GM23338 (cell line): Measurements from ENCODE around the gene COX8A.

Experiments used
- CREB1 ChIP-seq: fragments of 250-450 bp; sonication (Bioruptor Pico); IDR thresholded peaks from 2 replicates; pipeline ENCODE4 v1.5.0; 2020; ENCODE audit warnings: low read depth, mild to moderate bottlenecking, moderate library complexity
- EZH2 ChIP-seq: fragments of 200-600 bp; sonication (generic); IDR thresholded peaks from one replicate; pipeline ENCODE4 v1.8.0; 2017; ENCODE audit warnings: antibody characterized with exemption, mild to moderate bottlenecking, low read depth; ENCODE audit not compliant: unreplicated experiment
- EZH2phosphoT487 ChIP-seq: fragments of 200-600 bp; sonication (generic); IDR thresholded peaks from one replicate; pipeline ENCODE4 v1.8.1; 2018; ENCODE audit warnings: antibody characterized with exemption; ENCODE audit not compliant: unreplicated experiment
- JUNB ChIP-seq: IDR thresholded peaks from one replicate; pipeline ENCODE4 v1.6.1; 2016; ENCODE audit warnings: antibody characterized with exemption; ENCODE audit not compliant: unreplicated experiment
- POLR2AphosphoS5 ChIP-seq: IDR thresholded peaks from 2 replicates; pipeline ENCODE4 v1.6.1; 2016; ENCODE audit warnings: antibody characterized with exemption, low read depth
- TF ChIP-seq, protein P1 (sequence below), 2 experiments: fragments of 200-600 bp in 1 of 2; sonication (generic) in 1 of 2; conservative IDR thresholded peaks; 2 replicates each; pipeline versions ENCODE4 v1.5.1 to v1.6.1; 2016 to 2017; ENCODE audit warnings: antibody characterized with exemption in 2 of 2, low read depth in 2 of 2, mild to moderate bottlenecking in 2 of 2, moderate library complexity in 1 of 2
- TF ChIP-seq, protein P2 (sequence below): IDR thresholded peaks from one replicate; pipeline ENCODE4 v1.6.1; 2018; ENCODE audit warnings: antibody characterized with exemption; ENCODE audit not compliant: unreplicated experiment
- TF ChIP-seq, protein P3 (sequence below): IDR thresholded peaks from 2 replicates; pipeline ENCODE4 v1.6.1; 2016; ENCODE audit warnings: antibody characterized with exemption

DNA sequence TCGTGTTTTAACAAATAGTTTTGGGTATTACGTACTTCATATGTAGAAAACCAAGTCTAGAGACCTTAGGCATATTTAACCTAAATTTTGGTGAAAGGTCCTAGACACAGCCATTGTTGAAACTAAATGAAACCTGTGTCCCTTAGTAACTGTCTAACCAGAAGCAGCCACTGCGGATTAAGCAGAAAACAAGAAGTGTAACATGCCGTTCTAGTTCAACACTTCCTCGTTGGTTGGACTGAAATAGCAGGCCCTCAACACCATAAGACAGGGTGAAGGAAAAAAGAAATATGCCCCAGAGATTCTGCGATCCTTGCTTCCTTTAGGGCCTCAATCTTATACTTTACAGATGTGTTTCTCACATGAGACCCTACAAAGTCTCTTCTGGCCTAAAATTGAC, 33.6 kb upstream of the COX8A start:
- TF ChIP-seq, protein P1, sequence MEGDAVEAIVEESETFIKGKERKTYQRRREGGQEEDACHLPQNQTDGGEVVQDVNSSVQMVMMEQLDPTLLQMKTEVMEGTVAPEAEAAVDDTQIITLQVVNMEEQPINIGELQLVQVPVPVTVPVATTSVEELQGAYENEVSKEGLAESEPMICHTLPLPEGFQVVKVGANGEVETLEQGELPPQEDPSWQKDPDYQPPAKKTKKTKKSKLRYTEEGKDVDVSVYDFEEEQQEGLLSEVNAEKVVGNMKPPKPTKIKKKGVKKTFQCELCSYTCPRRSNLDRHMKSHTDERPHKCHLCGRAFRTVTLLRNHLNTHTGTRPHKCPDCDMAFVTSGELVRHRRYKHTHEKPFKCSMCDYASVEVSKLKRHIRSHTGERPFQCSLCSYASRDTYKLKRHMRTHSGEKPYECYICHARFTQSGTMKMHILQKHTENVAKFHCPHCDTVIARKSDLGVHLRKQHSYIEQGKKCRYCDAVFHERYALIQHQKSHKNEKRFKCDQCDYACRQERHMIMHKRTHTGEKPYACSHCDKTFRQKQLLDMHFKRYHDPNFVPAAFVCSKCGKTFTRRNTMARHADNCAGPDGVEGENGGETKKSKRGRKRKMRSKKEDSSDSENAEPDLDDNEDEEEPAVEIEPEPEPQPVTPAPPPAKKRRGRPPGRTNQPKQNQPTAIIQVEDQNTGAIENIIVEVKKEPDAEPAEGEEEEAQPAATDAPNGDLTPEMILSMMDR (conservative IDR thresholded peaks at IDR 0.05; ENCODE audit: low read depth in 2 of 2): no peak
- TF ChIP-seq, protein P2, sequence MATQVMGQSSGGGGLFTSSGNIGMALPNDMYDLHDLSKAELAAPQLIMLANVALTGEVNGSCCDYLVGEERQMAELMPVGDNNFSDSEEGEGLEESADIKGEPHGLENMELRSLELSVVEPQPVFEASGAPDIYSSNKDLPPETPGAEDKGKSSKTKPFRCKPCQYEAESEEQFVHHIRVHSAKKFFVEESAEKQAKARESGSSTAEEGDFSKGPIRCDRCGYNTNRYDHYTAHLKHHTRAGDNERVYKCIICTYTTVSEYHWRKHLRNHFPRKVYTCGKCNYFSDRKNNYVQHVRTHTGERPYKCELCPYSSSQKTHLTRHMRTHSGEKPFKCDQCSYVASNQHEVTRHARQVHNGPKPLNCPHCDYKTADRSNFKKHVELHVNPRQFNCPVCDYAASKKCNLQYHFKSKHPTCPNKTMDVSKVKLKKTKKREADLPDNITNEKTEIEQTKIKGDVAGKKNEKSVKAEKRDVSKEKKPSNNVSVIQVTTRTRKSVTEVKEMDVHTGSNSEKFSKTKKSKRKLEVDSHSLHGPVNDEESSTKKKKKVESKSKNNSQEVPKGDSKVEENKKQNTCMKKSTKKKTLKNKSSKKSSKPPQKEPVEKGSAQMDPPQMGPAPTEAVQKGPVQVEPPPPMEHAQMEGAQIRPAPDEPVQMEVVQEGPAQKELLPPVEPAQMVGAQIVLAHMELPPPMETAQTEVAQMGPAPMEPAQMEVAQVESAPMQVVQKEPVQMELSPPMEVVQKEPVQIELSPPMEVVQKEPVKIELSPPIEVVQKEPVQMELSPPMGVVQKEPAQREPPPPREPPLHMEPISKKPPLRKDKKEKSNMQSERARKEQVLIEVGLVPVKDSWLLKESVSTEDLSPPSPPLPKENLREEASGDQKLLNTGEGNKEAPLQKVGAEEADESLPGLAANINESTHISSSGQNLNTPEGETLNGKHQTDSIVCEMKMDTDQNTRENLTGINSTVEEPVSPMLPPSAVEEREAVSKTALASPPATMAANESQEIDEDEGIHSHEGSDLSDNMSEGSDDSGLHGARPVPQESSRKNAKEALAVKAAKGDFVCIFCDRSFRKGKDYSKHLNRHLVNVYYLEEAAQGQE: no peak
- TF ChIP-seq EZH2phosphoT487 (no peak), EZH2 (no peak), JUNB (no peak), POLR2AphosphoS5 (no peak), CREB1 (CRISPR knock-in tag) (no peak)
- TF ChIP-seq, protein P3, sequence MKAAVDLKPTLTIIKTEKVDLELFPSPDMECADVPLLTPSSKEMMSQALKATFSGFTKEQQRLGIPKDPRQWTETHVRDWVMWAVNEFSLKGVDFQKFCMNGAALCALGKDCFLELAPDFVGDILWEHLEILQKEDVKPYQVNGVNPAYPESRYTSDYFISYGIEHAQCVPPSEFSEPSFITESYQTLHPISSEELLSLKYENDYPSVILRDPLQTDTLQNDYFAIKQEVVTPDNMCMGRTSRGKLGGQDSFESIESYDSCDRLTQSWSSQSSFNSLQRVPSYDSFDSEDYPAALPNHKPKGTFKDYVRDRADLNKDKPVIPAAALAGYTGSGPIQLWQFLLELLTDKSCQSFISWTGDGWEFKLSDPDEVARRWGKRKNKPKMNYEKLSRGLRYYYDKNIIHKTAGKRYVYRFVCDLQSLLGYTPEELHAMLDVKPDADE: no peak
